Stimulated activated CD8-positive, alpha-beta memory T cell treated with anti-CD3 and anti-CD28 coated beads, Interleukin-12 subunit alpha, Interleukin-12 subunit beta, amount 100 ng/mL, for 4 hours (primary cell): Measurements from ENCODE around the gene PHKB.
"Not testable (repeated sequence)": the region's sequence is repeated elsewhere in the genome, so short reads cannot be mapped to it uniquely, and the experiment has no call there.

Source experiments
- DNase-seq: peaks from one replicate; pipeline ENCODE4 v3.0.0-alpha.2; 2020; ENCODE audit warnings: low read depth

PHKB gene

GRCh38 chr16:47625115-47625567 is 164.0 kb downstream of the PHKB start:
- DNase-seq, result no peak

- no peak for DNase-seq
Observed at GRCh38 chr16:47626246-47626645, 165.1 kb downstream of the PHKB start.

GRCh38 chr16:47627085-47627639 is 166.0 kb downstream of the PHKB start:
- no peak for DNase-seq

- no peak for DNase-seq
Observed at GRCh38 chr16:47627721-47628120, 166.6 kb downstream of the PHKB start.

- DNase-seq, result no peak
Observed at GRCh38 chr16:47631131-47631530, 170.0 kb downstream of the PHKB start.

- no peak for DNase-seq
Observed at GRCh38 chr16:47634126-47634525, 173.0 kb downstream of the PHKB start.

- DNase-seq, result no peak
Observed at GRCh38 chr16:47634727-47635126, 173.6 kb downstream of the PHKB start.

GRCh38 chr16:47636501-47637099 is 175.5 kb downstream of the PHKB start:
- no peak for DNase-seq

- no peak for DNase-seq
Observed at GRCh38 chr16:47638175-47638574, 177.0 kb downstream of the PHKB start.

GRCh38 chr16:47640661-47641060 is 179.5 kb downstream of the PHKB start:
- no peak for DNase-seq

GRCh38 chr16:47643323-47644000 is 182.3 kb downstream of the PHKB start:
- DNase-seq, result no peak

GRCh38 chr16:47644166-47644565 is 183.0 kb downstream of the PHKB start:
- no peak for DNase-seq

GRCh38 chr16:47644661-47645060 is 183.5 kb downstream of the PHKB start:
- no peak for DNase-seq

- DNase-seq, result no peak
Observed at GRCh38 chr16:47646914-47647313, 185.8 kb downstream of the PHKB start.

- no peak for DNase-seq
Observed at GRCh38 chr16:47657032-47657431, 195.9 kb downstream of the PHKB start.

- DNase-seq, result no peak
Observed at GRCh38 chr16:47657977-47658376, 196.8 kb downstream of the PHKB start.

- no peak for DNase-seq
Observed at GRCh38 chr16:47660540-47660939, 199.4 kb downstream of the PHKB start.

- no peak for DNase-seq
Observed at GRCh38 chr16:47664653-47665325, 203.7 kb downstream of the PHKB start.

- DNase-seq, result no peak
Observed at GRCh38 chr16:47666434-47666833, 205.3 kb downstream of the PHKB start.

- no peak for DNase-seq
Observed at GRCh38 chr16:47667956-47668355, 206.8 kb downstream of the PHKB start.

GRCh38 chr16:47672475-47672874 is 211.3 kb downstream of the PHKB start:
- DNase-seq, result no peak

GRCh38 chr16:47676635-47677177 is 215.6 kb downstream of the PHKB start:
- no peak for DNase-seq

- DNase-seq, result not testable (repeated sequence)
Observed at GRCh38 chr16:47681571-47681970, 220.4 kb downstream of the PHKB start.
